DND-41 (cell line): ENCODE measurements around the gene ESR1.

Experiments used
- EZH2 ChIP-seq: IDR thresholded peaks from 3 replicates; pipeline ENCODE4 v1.6.1; 2012; ENCODE audit warnings: borderline replicate concordance, low read depth, mild to moderate bottlenecking, moderate library complexity, low read length, inconsistent platforms; ENCODE audit not compliant: severe bottlenecking
- TF ChIP-seq, protein P1 (sequence below): IDR thresholded peaks from 2 replicates; pipeline ENCODE4 v1.5.1; 2012; ENCODE audit warnings: borderline replicate concordance, low read length, moderate library complexity, mild to moderate bottlenecking; ENCODE audit not compliant: poor library complexity, severe bottlenecking; ENCODE audit errors: extremely low read depth

DNA sequence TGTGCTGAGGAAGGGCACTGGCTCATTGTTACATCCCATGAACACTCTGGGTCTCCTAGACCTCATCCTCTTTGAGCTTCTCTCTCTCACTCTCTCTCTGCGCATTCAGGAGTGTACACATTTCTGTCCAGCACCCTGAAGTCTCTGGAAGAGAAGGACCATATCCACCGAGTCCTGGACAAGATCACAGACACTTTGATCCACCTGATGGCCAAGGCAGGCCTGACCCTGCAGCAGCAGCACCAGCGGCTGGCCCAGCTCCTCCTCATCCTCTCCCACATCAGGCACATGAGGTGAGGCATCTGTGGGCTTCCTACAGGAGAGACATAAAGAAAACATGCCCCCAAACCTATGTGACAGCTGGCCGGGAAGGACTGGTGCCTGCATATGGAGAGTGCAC, 286.8 kb downstream of the ESR1 start:
- TF ChIP-seq, protein P1, sequence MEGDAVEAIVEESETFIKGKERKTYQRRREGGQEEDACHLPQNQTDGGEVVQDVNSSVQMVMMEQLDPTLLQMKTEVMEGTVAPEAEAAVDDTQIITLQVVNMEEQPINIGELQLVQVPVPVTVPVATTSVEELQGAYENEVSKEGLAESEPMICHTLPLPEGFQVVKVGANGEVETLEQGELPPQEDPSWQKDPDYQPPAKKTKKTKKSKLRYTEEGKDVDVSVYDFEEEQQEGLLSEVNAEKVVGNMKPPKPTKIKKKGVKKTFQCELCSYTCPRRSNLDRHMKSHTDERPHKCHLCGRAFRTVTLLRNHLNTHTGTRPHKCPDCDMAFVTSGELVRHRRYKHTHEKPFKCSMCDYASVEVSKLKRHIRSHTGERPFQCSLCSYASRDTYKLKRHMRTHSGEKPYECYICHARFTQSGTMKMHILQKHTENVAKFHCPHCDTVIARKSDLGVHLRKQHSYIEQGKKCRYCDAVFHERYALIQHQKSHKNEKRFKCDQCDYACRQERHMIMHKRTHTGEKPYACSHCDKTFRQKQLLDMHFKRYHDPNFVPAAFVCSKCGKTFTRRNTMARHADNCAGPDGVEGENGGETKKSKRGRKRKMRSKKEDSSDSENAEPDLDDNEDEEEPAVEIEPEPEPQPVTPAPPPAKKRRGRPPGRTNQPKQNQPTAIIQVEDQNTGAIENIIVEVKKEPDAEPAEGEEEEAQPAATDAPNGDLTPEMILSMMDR, result no peak
- no peak for TF ChIP-seq EZH2
